ENCODE measurements around the gene FTO. TPM values are rescaled to one million over a fixed set of nuclear protein-coding genes. Genes with fewer than 3 reads are reported as not detected.

Gene FTO
- total RNA-seq, 4 donors from 2014 or later, result 21.3 to 50.5 (median 40.8) TPM

GRCh38 chr16:53708490-53708889 is 4.5 kb downstream of the FTO start:
- Histone ChIP-seq H3K9me3 (no peaks in the 10 kb centered on the region), H3K4me3 (no peak overlapping the region), H3K36me3 (no peaks in the 10 kb centered on the region), H3K4me1 (peaks cover 0 to 27% (median 16%) of the 10 kb centered on the region in 4 donors), H3K27me3 (no peaks in the 10 kb centered on the region), H3K27ac (no peak overlapping the region)
- in situ Hi-C loops (cut with MboI; ENCODE audit: low pct_ligation_motif_present in 1 of 4, low pct_unique_long_range_greater_than_20kb in 1 of 4, low sequenced_read_pairs in 3 of 4) (no loop called here), intact Hi-C loops (cut with DNase I; ENCODE audit: low total_unique reads) (no loop called here)
- no peak for DNase-seq
- TF ChIP-seq EP300 (IDR thresholded peaks at IDR 0.05; ENCODE audit: low read depth), result no peak
- no peak for TF ChIP-seq CTCF (IDR thresholded peaks at IDR 0.05)
- no peak for TF ChIP-seq POLR2AphosphoS5 (IDR thresholded peaks at IDR 0.05)
- TF ChIP-seq POLR2A (IDR thresholded peaks at IDR 0.05), result no peak
- WGBS, 2 donors (ENCODE audit: low coverage in 1 of 2), result 86 to 100% methylated on average over 2 of the region's 2 CpGs

GRCh38 chr16:53711390-53711789 is 7.4 kb downstream of the FTO start:
- no peaks in the 10 kb centered on the region for H3K36me3 ChIP-seq
- no peaks in the 10 kb centered on the region for H3K9me3 ChIP-seq
- H3K4me1 ChIP-seq, result peaks cover 3 to 21% (median 11%) of the 10 kb centered on the region in 4 donors
- intact Hi-C loops (cut with DNase I; ENCODE audit: low total_unique reads) (no loop called here), in situ Hi-C loops (cut with MboI; ENCODE audit: low pct_ligation_motif_present in 1 of 4, low pct_unique_long_range_greater_than_20kb in 1 of 4, low sequenced_read_pairs in 3 of 4) (no loop called here)
- 94 to 100% methylated on average over 3 of the region's 3 CpGs for WGBS, 2 donors (ENCODE audit: low coverage in 1 of 2)
- TF ChIP-seq CTCF (IDR thresholded peaks at IDR 0.05), result no peak
- no peaks in the 10 kb centered on the region for H3K27me3 ChIP-seq
- no peak overlapping the region for H3K4me3 ChIP-seq
- no peak overlapping the region for H3K27ac ChIP-seq
- no peak for DNase-seq

- H3K9me3 ChIP-seq, result no peaks in the 10 kb centered on the region
- intact Hi-C loops (cut with DNase I; ENCODE audit: low total_unique reads), result no loop called here
- in situ Hi-C loops (cut with MboI; ENCODE audit: low pct_ligation_motif_present in 1 of 4, low pct_unique_long_range_greater_than_20kb in 1 of 4, low sequenced_read_pairs in 3 of 4), result no loop called here
- no peaks in the 10 kb centered on the region for H3K36me3 ChIP-seq
- TF ChIP-seq POLR2A (IDR thresholded peaks at IDR 0.05), result no peak
- no peak for TF ChIP-seq CTCF (IDR thresholded peaks at IDR 0.05)
- no peak for TF ChIP-seq EP300 (IDR thresholded peaks at IDR 0.05; ENCODE audit: low read depth)
- no peak for TF ChIP-seq POLR2AphosphoS5 (IDR thresholded peaks at IDR 0.05)
- H3K27ac ChIP-seq, result no peak overlapping the region
- H3K4me1 ChIP-seq, result peaks cover 3 to 21% (median 11%) of the 10 kb centered on the region in 4 donors
- 82 to 84% methylated on average over 2 of the region's 2 CpGs for WGBS, 2 donors (ENCODE audit: low coverage in 1 of 2)
- no peak for DNase-seq
- H3K4me3 ChIP-seq, result no peak overlapping the region
- no peaks in the 10 kb centered on the region for H3K27me3 ChIP-seq
These were observed 8.1 kb downstream of the FTO start for GRCh38 chr16:53712065-53712464.

- in situ Hi-C loops (cut with MboI; ENCODE audit: low pct_ligation_motif_present in 1 of 4, low pct_unique_long_range_greater_than_20kb in 1 of 4, low sequenced_read_pairs in 3 of 4), result no loop called here
- no peak for DNase-seq
- H3K27me3 ChIP-seq, result no peaks in the 10 kb centered on the region
- 40 to 43% methylated on average over 3 of the region's 3 CpGs for WGBS, 2 donors (ENCODE audit: low coverage in 1 of 2)
- H3K36me3 ChIP-seq, result no peaks in the 10 kb centered on the region
- intact Hi-C loops (cut with DNase I; ENCODE audit: low total_unique reads), result no loop called here
- no peak overlapping the region for H3K4me3 ChIP-seq
- H3K27ac ChIP-seq, result no peak overlapping the region
- peaks cover 3 to 21% (median 11%) of the 10 kb centered on the region in 4 donors for H3K4me1 ChIP-seq
- no peak for TF ChIP-seq POLR2AphosphoS5 (IDR thresholded peaks at IDR 0.05)
- no peak for TF ChIP-seq EP300 (IDR thresholded peaks at IDR 0.05; ENCODE audit: low read depth)
- no peak for TF ChIP-seq CTCF (IDR thresholded peaks at IDR 0.05)
- TF ChIP-seq POLR2A (IDR thresholded peaks at IDR 0.05), result no peak
- no peaks in the 10 kb centered on the region for H3K9me3 ChIP-seq
These were observed 9.6 kb downstream of the FTO start for GRCh38 chr16:53713403-53714204.
